Left lung (tissue), 10 donors: ENCODE data around the gene RPL28. TPM values are rescaled to one million over a fixed set of nuclear protein-coding genes. Genes with fewer than 3 reads are reported as not detected.

Experiments
- ATAC-seq: fragments of 200-7000 bp; cut with Tn5 transposase; one replicate; pipeline ENCODE4 v1.9.1; 2020; ENCODE audit warnings: moderate library complexity
- DNase-seq, 4 donors: peaks; one replicate each; pipeline ENCODE4 v3.0.0-alpha.2; 2013 to 2020
- H3K27ac ChIP-seq, 2 donors: fragments of 200-600 bp; sonication (generic) in 1 of 2; one replicate each; pipeline versions ENCODE4 v1.5.0 to v1.8.0; 2020 to 2021
- H3K27me3 ChIP-seq, 2 donors: fragments of 200-600 bp; sonication (generic) in 1 of 2; one replicate each; pipeline versions ENCODE4 v1.5.0 to v1.8.0; 2020 to 2021
- H3K36me3 ChIP-seq, 2 donors: fragments of 200-600 bp; sonication (generic) in 1 of 2; one replicate each; pipeline versions ENCODE4 v1.5.0 to v1.8.0; 2020 to 2021
- H3K4me1 ChIP-seq, 2 donors: fragments of 200-600 bp; one replicate each; pipeline ENCODE4 v1.8.0; 2021
- H3K4me3 ChIP-seq, 2 donors: fragments of 200-600 bp; sonication (generic) in 1 of 2; one replicate each; pipeline versions ENCODE4 v1.5.0 to v1.8.0; 2020 to 2021; ENCODE audit warnings: mild to moderate bottlenecking in 1 of 2
- H3K9me3 ChIP-seq, 2 donors: fragments of 200-600 bp; sonication (generic) in 1 of 2; one replicate each; pipeline versions ENCODE4 v1.5.0 to v1.8.0; 2020 to 2021
- CTCF ChIP-seq, 2 donors: fragments of 200-600 bp; sonication (generic) in 1 of 2; IDR thresholded peaks; one replicate each; pipeline versions ENCODE4 v1.5.0 to v1.8.0; 2021; ENCODE audit warnings: antibody characterized with exemption in 2 of 2
- intact Hi-C, 2 donors: fragments of 100-400 bp; cut with DNase I; formaldehyde crosslinking; loops; one replicate each; pipeline versions ENCODE4 v1.11.2 to v1.14.2; 2022
- polyA plus RNA-seq, 6 donors: library from polyadenylated mRNA; unstranded; fragments of 120-200 nt; gene quantifications; one replicate each; pipeline ENCODE4 v1.2.1, GENCODE V29; 2013; ENCODE audit not compliant: insufficient read length in 6 of 6
- total RNA-seq, 2 donors: library from RNA; stranded (reverse); fragmentation: NEBNext Ultra II Directional; extraction: Animal tissue kit (Norgen Biotek cat#: 25700); gene quantifications; one replicate each; pipeline ENCODE4 v1.2.1, GENCODE V29; 2021
- donor health status: DM: no; HTN: yes; CAD: no.
- donor health status: DM: no; HTN: no; CAD: no.

RPL28 gene
- total and polyA plus RNA-seq, 8 donors, result 1,216 to 1,774 (median 1,434) TPM

GRCh38 chr19:55352549-55353145 is 33.1 kb upstream of the RPL28 start:
- Histone ChIP-seq H3K36me3 (peaks cover 0 to under 1% of the 10 kb centered on the region in 2 donors), H3K4me3 (no peak overlapping the region), H3K27me3 (peaks cover 27 to 78% of the 10 kb centered on the region in 2 donors), H3K4me1 (peaks cover 7 to 16% of the 10 kb centered on the region in 2 donors), H3K27ac (no peak overlapping the region), H3K9me3 (no peaks in the 10 kb centered on the region)
- TF ChIP-seq CTCF (IDR thresholded peaks at IDR 0.05), result no peak
- DNase-seq, result no peak
- intact Hi-C loops, result no loop called here
- ATAC-seq, result no peak

GRCh38 chr19:55353356-55353802 is 32.4 kb upstream of the RPL28 start:
- peaks cover 27 to 85% of the 10 kb centered on the region in 2 donors for H3K27me3 ChIP-seq
- no peak for TF ChIP-seq CTCF (IDR thresholded peaks at IDR 0.05)
- H3K9me3 ChIP-seq, result no peaks in the 10 kb centered on the region
- H3K4me3 ChIP-seq, result peak overlapping the region; percentile 30 to 40
- intact Hi-C loops, result no loop called here
- no peak for DNase-seq
- H3K27ac ChIP-seq, result no peak overlapping the region
- H3K4me1 ChIP-seq, result peaks cover 7 to 16% of the 10 kb centered on the region in 2 donors
- H3K36me3 ChIP-seq, result no peaks in the 10 kb centered on the region
- ATAC-seq, result no peak

- TF ChIP-seq CTCF (IDR thresholded peaks at IDR 0.05), result no peak
- DNase-seq (peak in 2 of 4 donors; percentile 74 to 91), ATAC-seq (peak; percentile 96)
- Histone ChIP-seq H3K27ac (no peak overlapping the region), H3K36me3 (no peaks in the 10 kb centered on the region), H3K9me3 (no peaks in the 10 kb centered on the region), H3K27me3 (peaks cover 27 to 89% of the 10 kb centered on the region in 2 donors), H3K4me3 (peak overlapping the region; percentile 30 to 40), H3K4me1 (peaks cover 7 to 16% of the 10 kb centered on the region in 2 donors)
- intact Hi-C loops, result no loop called here
These were observed 31.7 kb upstream of the RPL28 start for GRCh38 chr19:55353803-55354697.

- ATAC-seq (no peak), DNase-seq (peak in 1 of 4 donors; percentile 81)
- H3K27ac ChIP-seq, result no peak within 1 kb of the TSS
- TF ChIP-seq CTCF (IDR thresholded peaks at IDR 0.05), result no peak
- H3K4me3 ChIP-seq, result peak within 1 kb of the TSS; percentile 30 to 40
- intact Hi-C loops, result no loop called here
- no peaks in the 10 kb centered on the region for H3K36me3 ChIP-seq
- H3K27me3 ChIP-seq, result peaks cover 27 to 89% of the 10 kb centered on the region in 2 donors
- peaks cover 7 to 16% of the 10 kb centered on the region in 2 donors for H3K4me1 ChIP-seq
- H3K9me3 ChIP-seq, result no peaks in the 10 kb centered on the region
These were observed 31.0 kb upstream of the RPL28 start, which contains the start of gene COX6B2 for GRCh38 chr19:55354698-55355212. Gene COX6B2 (minus strand): TSS chr19:55354719. CDS start chr19:55354521, 198 bp downstream.
